GM06990 (cell line): ENCODE results near the gene NOL12.

Source experiments
- DNase-seq: peaks from one replicate; pipeline ENCODE4 v3.0.0-alpha.2; 2011; ENCODE audit not compliant: insufficient read length; ENCODE audit errors: extremely low read depth
- H3K27me3 ChIP-seq: replicated peaks from 2 replicates; pipeline ENCODE4 v1.6.0; 2011; ENCODE audit warnings: low read length; ENCODE audit not compliant: control insufficient read depth, insufficient read depth
- H3K36me3 ChIP-seq: 2 replicates; pipeline ENCODE4 v1.5.1; 2011; ENCODE audit warnings: low read length; ENCODE audit not compliant: control insufficient read depth, insufficient read depth
- H3K4me3 ChIP-seq: replicated peaks from 2 replicates; pipeline ENCODE4 v1.5.1; 2011; ENCODE audit warnings: low read depth, mild to moderate bottlenecking, control low read depth, low read length
- CTCF ChIP-seq: IDR thresholded peaks from 2 replicates; pipeline ENCODE4 v1.5.1; 2011; ENCODE audit warnings: low read length, control low read depth, mild to moderate bottlenecking, inconsistent platforms; ENCODE audit not compliant: insufficient read depth, poor library complexity, severe bottlenecking

Gene NOL12

GRCh38 chr22:37686002-37686982 is at the start of gene NOL12:
TSS of gene NOL12 (plus strand) at chr22:37686343. CDS start at chr22:37686393, 50 bp downstream.
- no peak for TF ChIP-seq CTCF

GRCh38 chr22:37636949-37637273 is 49.2 kb upstream of the NOL12 start:
- Histone ChIP-seq H3K4me3 (no peak overlapping the region), H3K36me3 (peaks cover 2% of the 10 kb centered on the region), H3K27me3 (no peaks in the 10 kb centered on the region)
- no peak for TF ChIP-seq CTCF
- no peak for DNase-seq

More at GRCh38 chr22:37686002-37686982, at the start of gene NOL12:
- DNase-seq, result peak; percentile 89
- H3K4me3 ChIP-seq, result peak within 1 kb of the TSS; percentile 82
- H3K27me3 ChIP-seq, result no peaks in the 10 kb centered on the region
- peaks cover 12% of the 10 kb centered on the region for H3K36me3 ChIP-seq

- H3K27me3 ChIP-seq, result no peaks in the 10 kb centered on the region
- peak overlapping the region; percentile 83 for H3K4me3 ChIP-seq
- no peak for TF ChIP-seq CTCF
- peaks cover 8% of the 10 kb centered on the region for H3K36me3 ChIP-seq
- DNase-seq, result no peak
Measured at GRCh38 chr22:37638391-37639069, 47.6 kb upstream of the NOL12 start.

GRCh38 chr22:37639070-37639760 is 46.9 kb upstream of the NOL12 start, which contains the start of gene SH3BP1:
TSS of gene SH3BP1 (plus strand) at chr22:37639669. CDS start at chr22:37639788, 119 bp downstream.
- peaks cover 12% of the 10 kb centered on the region for H3K36me3 ChIP-seq
- peak within 1 kb of the TSS; percentile 83 for H3K4me3 ChIP-seq
- H3K27me3 ChIP-seq, result no peaks in the 10 kb centered on the region
- DNase-seq, result peak; percentile 70
- TF ChIP-seq CTCF, result no peak

- H3K4me3 ChIP-seq, result peak overlapping the region; percentile 83
- DNase-seq, result no peak
- H3K36me3 ChIP-seq, result peaks cover 18% of the 10 kb centered on the region
Measured at GRCh38 chr22:37639771-37640590, 46.2 kb upstream of the NOL12 start.

More at GRCh38 chr22:37639771-37640590, 46.2 kb upstream of the NOL12 start:
- H3K27me3 ChIP-seq, result no peaks in the 10 kb centered on the region
- TF ChIP-seq CTCF, result no peak
